TTC549 (cell line): ENCODE results near the gene DMRTB1.

Experiments used
- FAIRE-seq: peaks from 2 replicates; lab custom pipeline; 2012; peaks lifted over from hg19 to GRCh38; lab: Jason Lieb, UNC

The DMRTB1 gene

GRCh38 chr1:53486395-53487026 is 27.3 kb downstream of the DMRTB1 start:
- no peak for FAIRE-seq

GRCh38 chr1:53490351-53490750 is 31.2 kb downstream of the DMRTB1 start:
- FAIRE-seq = no peak

- FAIRE-seq = no peak
Observed at GRCh38 chr1:53495633-53496345, 36.6 kb downstream of the DMRTB1 start.

- FAIRE-seq = no peak
Observed at GRCh38 chr1:53498555-53499131, 39.4 kb downstream of the DMRTB1 start.

DNA sequence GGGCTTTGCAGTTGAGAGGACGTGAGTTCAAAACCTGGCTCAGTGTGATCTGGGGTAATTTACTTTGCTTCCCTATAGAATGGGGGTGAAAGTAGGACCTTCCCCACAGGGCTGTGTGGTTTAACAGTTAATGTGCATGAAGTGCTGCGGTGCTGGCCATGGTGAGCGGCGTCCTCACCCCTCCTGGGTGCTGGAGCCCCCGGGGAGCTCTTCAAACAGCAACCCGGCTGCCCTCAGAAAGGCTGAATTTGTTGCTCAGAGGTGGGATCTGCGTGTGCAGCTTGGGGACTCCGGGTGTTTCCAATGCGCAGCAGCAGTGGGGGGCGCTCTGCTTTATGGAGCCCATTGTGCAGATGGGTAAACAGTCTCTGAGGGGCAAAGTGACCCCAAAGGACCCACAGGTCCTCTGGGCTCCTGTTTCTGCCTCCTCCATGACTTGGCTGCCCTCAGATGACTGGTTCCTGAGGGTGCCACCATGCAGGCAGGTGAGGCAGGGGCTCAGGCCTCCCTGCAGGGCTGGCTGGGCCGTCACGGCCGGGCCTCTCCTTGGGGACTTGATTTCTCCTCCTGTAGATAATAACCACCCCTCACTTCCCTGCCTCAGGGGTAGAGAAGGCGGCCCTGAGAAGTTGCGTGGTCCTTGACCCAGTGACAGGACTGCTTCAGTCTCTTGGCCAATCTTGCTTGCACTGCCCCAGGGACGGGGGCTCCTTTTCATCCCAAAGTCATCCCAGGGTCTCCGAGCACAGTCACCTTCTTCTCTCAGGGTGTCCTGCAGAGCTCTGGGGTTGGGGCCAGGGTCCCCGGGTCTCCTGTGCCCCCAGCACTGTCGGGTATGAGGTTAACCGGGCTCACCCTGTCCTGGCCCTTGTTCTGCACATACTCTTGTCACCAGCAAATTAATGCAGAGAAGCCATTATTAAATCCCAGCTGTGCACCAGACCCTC is 40.3 kb downstream of the DMRTB1 start:
- FAIRE-seq = no peak

DNA sequence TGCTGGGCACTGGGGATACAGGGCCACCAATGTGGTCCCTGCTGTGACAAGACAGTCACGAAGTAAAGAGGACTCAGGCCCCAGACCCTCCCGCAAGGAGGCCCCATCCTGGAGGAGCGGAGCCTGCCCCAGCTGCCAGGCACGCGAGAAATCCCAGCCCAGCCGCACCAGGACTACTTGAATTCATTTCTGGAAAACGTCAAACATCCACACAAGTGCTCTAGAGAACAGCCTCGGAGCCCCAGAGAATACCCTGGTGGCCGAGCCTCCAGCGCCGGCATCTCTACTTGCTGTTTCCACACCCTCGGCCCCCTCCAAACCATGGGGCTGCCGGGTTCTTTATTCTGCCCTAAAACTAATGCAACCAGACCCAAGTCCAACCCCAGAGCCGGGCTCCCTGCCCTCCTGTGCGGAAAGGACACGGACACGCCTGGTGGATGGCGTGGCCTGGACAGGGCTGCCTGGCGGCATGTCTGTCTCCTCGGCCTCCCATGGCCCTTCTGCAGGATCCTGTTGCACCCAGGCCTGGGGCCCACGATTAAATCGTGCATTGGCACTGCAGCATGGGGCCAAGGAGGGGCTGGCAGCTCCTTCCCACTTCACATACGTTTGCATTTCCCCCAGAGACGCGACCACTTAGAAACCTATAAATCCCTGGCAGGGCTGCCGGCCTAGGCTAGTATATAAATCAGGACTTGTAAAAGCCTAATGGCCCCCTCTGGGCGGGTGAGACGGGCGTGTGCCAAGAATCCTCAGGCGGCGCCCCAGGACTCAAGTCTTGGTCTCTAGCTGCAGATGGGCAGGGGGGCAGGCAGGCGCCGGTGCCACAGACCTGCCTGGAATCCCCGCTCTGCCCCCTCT is 41.2 kb downstream of the DMRTB1 start:
- no peak for FAIRE-seq

GRCh38 chr1:53501065-53502005 is 42.1 kb downstream of the DMRTB1 start:
- FAIRE-seq = no peak

DNA sequence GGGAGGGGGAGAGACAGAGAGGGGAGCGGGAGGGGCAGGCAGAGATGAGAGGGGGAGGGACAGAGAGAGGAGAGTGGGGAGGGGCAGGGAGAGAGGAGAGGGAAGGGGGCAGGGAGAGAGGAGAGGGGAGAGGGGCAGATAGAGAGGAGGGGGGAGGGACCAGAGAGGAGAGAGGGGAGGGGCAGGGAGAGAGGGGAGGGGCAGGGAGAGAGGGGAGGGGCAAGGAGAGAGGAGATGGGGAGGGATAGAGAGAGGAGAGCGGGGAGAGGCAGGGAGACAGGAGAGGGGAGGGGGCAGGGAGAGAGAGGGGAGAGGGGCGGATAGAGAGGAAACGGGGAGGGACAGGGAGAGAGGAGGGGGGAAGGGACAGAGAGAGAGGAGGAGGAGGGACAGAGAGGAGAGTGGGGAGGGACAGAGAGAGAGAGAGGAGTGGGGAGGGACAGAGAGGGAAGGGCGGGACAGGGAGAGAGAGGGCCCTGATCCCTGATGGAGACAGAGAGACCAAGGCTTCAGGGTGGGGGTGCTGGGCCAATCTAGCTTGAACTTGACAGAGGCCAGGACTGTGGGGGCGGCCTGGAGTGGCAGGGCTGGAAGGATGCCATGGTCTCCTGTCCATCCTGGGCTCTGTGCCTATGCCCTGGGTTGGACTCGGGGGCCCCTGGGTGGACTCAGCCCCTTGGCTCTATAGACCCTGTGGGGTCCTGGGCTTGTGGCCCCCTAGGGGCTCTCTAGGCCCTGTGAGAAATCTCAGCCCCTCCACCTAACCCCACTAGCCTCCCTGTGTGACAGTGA is 43.6 kb downstream of the DMRTB1 start:
- no peak for FAIRE-seq

- no peak for FAIRE-seq
Observed at GRCh38 chr1:53503433-53504217, 44.4 kb downstream of the DMRTB1 start.

DNA sequence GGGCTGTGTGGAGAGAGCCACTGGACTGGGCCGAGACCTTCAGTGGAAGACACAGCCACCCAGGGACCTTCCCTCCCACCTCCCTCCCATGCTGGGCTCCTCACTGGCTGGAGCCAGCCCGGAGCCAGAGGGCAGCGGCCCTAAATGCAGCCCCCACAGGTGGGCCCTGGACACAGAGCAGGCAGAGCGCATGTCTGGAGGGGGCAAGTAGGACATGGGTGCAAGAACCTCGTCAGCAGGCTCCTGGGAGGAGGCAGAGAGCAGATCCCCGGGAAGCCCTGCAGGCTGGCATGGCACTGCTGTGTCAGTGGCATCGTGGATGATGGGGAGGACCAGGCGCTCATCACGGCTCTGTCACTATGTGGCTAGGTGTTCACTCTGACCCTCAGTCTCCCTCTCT is 45.7 kb downstream of the DMRTB1 start:
- FAIRE-seq = no peak

DNA sequence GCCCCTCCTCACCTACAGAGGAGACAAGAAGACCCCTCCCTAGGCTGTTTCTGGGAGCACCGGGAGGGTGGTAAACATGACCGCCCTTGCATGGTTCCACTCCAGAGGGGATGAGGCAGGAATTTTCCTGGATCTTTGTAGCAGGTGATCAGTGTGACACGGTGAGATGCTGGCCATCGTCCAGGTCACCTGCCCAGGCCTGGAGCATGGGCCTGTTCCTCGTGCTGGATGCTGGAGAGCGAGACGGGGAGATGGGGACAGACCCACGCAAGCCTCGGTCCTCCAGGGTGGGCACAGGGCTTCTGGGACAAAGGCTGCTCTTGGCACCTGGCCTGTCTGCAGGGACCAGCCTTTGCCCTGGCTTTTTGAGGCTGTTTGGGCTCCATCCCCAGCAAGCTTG is 46.2 kb downstream of the DMRTB1 start:
- FAIRE-seq = no peak

DNA sequence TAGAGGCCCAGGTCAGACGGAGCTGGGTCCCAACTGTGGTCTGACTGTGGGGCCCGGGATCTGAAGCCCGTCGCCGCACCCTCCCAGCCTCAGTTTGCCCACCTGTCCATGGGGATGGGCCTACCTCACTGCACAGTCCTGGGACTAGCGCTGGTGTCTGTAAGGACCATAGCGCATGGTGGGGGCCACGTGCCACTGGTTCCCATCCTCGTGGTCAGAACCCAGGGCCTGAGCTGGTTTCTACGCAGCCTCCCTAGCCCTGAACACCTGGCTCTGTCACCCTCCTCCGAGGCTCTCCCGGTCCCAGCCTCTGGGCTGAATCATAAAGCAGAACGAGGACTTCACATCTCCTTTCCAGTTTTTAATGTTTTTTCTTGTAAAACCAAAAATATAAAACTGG is 46.7 kb downstream of the DMRTB1 start:
- FAIRE-seq = no peak

- FAIRE-seq = no peak
Observed at GRCh38 chr1:53506355-53507050, 47.3 kb downstream of the DMRTB1 start.

- no peak for FAIRE-seq
Observed at GRCh38 chr1:53507116-53507820, 48.1 kb downstream of the DMRTB1 start.

DNA sequence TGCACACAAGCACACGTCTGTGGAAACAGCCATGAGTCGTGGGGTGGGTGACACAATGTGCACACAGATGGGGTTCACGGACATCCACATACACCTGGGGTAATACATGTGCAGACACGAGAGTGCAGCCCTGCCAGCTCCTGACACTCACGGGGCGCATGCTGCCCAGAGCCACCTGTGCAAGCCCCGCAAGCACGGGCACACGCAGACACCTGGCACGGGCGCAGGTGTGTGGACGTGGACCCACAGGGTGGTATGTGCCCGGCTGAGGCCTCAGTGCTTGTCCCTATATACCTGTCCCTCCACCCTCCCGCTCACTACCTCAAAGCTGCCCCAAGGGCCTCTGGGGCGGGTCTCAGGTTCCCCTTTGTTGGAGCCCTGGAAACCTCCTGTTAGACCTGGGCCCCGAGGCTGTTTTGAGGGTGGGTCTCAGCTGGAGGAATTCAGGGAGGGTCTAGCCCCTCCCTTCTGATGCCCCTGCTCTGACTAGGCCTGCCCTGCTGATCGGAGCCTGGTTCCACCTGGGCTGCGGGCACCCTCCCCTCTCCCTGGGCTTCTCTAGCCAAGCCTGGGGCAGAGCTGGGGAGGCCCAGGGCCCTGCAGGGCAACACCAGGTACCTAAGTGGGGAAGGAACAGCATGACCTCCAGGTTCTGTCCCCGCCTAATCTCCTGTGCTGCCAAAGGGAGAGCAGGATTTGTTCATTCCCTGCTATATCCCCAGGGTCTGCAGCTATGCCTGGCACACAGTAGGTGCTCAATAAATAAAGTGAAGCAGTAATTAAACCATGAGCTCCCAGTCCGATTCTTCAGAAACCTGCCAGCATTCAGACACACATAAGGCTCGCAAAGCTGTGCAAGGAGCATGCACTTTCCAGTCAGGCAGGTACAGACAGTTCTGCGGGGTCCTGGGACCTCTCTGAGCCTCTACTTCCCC is 49.1 kb downstream of the DMRTB1 start:
- FAIRE-seq = no peak

DNA sequence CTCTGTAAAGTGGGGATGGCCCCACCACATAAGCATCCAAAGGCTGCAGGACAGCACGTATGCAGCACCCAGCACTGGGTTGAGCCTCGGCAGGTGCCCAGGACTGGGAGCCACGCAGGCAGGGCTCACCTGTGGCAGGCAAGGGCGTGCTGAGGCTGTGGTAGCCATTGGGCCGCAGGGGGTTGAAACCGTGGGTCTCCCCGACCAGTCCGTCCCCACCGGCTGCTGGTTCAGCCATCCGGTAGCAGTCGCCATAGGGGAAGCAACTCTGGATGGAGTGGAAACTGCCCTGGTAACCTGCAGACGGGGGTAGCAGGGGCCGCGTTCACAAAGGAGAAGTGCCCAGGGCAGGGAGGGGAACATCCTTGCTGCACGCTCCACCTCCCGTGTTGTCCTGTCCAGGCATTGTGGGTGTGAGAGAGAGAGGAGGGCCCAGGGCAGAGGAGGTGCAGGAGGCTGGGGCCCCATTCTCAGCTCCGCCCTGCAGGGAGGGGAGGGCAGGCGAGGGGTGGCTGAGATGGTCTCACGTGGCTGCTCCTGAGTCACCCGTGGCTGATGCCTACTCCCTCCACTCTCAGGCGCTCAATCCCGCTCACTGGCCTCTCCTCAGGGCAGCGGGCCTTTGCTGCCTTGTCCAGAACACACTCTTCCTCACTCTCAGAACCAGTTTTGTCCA is 49.9 kb downstream of the DMRTB1 start:
- FAIRE-seq = no peak
